CD8-positive, alpha-beta memory T cell (primary cell): ENCODE data around the gene BATF. TPM values are rescaled to one million over a fixed set of nuclear protein-coding genes. Genes with fewer than 3 reads are reported as not detected.
"Not testable (repeated sequence)": the region's sequence is repeated elsewhere in the genome, so short reads cannot be mapped to it uniquely, and the experiment has no call there.

Experiments
- CTCF ChIA-PET: fragments of 350-600 bp; sonication (Branson Sonifier 250); formaldehyde crosslinking; loops from one replicate; lab custom pipeline; 2021; ENCODE audit warnings: antibody characterized with exemption; lab: Charles Lee
- POLR2A ChIA-PET: fragments of 350-600 bp; sonication (Branson Sonifier 250); formaldehyde crosslinking; loops from one replicate; lab custom pipeline; 2021; ENCODE audit warnings: antibody characterized with exemption; lab: Charles Lee
- DNase-seq, 5 donors: peaks; one replicate each; pipeline versions ENCODE4 v3.0.0 to v3.0.0-alpha.2; 2020 to 2022; ENCODE audit warnings: mixed read lengths in 1 of 5
- H3K27ac ChIP-seq: one replicate; pipeline ENCODE4 v1.7.0; 2013; ENCODE audit warnings: low read depth, mild to moderate bottlenecking, low read length, moderate library complexity
- H3K27me3 ChIP-seq: 2 replicates; pipeline ENCODE4 v1.7.0; 2013; ENCODE audit warnings: low read length, mild to moderate bottlenecking; ENCODE audit not compliant: insufficient read depth, poor library complexity, severe bottlenecking
- H3K36me3 ChIP-seq: 2 replicates; pipeline ENCODE4 v1.7.0; 2013; ENCODE audit warnings: mild to moderate bottlenecking, low read length, moderate library complexity; ENCODE audit not compliant: insufficient read depth
- H3K4me1 ChIP-seq: 2 replicates; pipeline ENCODE4 v1.7.0; 2013; ENCODE audit warnings: mild to moderate bottlenecking, low read length, moderate library complexity; ENCODE audit not compliant: insufficient read depth
- H3K4me3 ChIP-seq: 2 replicates; pipeline ENCODE4 v1.7.0; 2013; ENCODE audit warnings: mild to moderate bottlenecking, low read length
- H3K9me3 ChIP-seq: 2 replicates; pipeline ENCODE4 v1.7.0; 2013; ENCODE audit warnings: mild to moderate bottlenecking, low read length
- H3K27ac Mint-ChIP-seq, 8 donors: one replicate each; pipeline ENCODE4 v1.8.0; 2020 to 2021; ENCODE audit warnings: mixed read lengths in 8 of 8, mild to moderate bottlenecking in 6 of 8, inconsistent platforms in 3 of 8, moderate library complexity in 3 of 8
- H3K27me3 Mint-ChIP-seq, 2 donors: one replicate each; pipeline ENCODE4 v1.8.0; 2020 to 2021; ENCODE audit warnings: mixed read lengths in 2 of 2, mild to moderate bottlenecking in 1 of 2, moderate library complexity in 1 of 2
- H3K36me3 Mint-ChIP-seq, 3 donors: one replicate each; pipeline ENCODE4 v1.8.0; 2020 to 2021; ENCODE audit warnings: mixed read lengths in 3 of 3, inconsistent platforms in 1 of 3, mild to moderate bottlenecking in 1 of 3
- H3K4me1 Mint-ChIP-seq, 3 donors: one replicate each; pipeline ENCODE4 v1.8.0; 2020 to 2021; ENCODE audit warnings: mixed read lengths in 3 of 3, inconsistent platforms in 1 of 3, mild to moderate bottlenecking in 1 of 3
- H3K4me3 Mint-ChIP-seq, 7 donors: one replicate each; pipeline ENCODE4 v1.8.0; 2020 to 2021; ENCODE audit warnings: mixed read lengths in 7 of 7, mild to moderate bottlenecking in 6 of 7, moderate library complexity in 4 of 7, inconsistent platforms in 2 of 7
- H3K9me3 Mint-ChIP-seq, 5 donors: one replicate each; pipeline ENCODE4 v1.8.0; 2020 to 2022; ENCODE audit warnings: mixed read lengths in 5 of 5, mild to moderate bottlenecking in 3 of 5, moderate library complexity in 2 of 5, inconsistent platforms in 1 of 5
- polyA plus RNA-seq: library from polyadenylated mRNA; unstranded; fragments of 300-500 nt; fragmentation: Illumina TruSeq; gene quantifications from one replicate; pipeline ENCODE4 v1.2.3, GENCODE V29; 2021
- total RNA-seq, 2 experiments: library from RNA; stranded (reverse); gene quantifications; one replicate each; pipeline ENCODE4 v1.2.3, GENCODE V29; 2021

The BATF gene, protein sequence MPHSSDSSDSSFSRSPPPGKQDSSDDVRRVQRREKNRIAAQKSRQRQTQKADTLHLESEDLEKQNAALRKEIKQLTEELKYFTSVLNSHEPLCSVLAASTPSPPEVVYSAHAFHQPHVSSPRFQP
- 100 to 1,000 TPM; 165 to 172 TPM for total RNA-seq
- 60.4 TPM for polyA plus RNA-seq

DNA sequence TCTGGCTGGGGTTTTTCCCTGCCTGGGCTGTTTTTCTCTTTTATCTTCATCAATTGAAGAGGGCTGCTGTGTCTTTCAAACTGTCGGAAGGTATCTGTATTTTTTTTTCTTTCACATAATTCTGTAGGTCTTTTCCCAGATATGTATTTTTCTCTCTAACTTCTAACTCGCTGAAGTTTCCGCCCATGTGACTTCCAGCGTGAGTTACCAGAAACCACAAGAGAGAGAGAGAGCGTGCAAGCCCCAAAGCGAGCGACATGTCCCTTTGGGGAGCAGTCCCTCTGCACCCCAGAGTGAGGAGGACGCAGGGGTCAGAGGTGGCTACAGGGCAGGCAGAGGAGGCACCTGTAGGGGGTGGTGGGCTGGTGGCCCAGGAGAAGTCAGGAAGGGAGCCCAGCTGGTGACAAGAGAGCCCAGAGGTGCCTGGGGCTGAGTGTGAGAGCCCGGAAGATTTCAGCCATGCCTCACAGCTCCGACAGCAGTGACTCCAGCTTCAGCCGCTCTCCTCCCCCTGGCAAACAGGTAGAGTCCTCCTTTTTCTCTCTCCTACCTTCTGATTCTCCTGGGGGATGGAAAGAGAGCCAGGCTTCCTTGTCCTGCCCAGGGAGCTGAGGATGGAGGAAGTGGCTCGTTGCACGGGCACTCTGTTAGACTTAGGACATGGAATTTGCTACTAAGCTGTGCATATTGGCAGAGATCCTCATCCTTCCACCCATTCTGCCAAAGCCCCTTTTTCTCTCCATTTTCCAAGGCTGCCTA, at the start of gene BATF:
Gene BATF, plus strand, starts transcription at position 246 of the 759 bp plus-strand sequence. Its CDS starts 214 bp downstream, at position 460.
- Histone ChIP-seq H3K4me3 (peak within 1 kb of the TSS; percentile 91), H3K36me3 (no peaks in the 10 kb centered on the region), H3K27me3 (no peaks in the 10 kb centered on the region), H3K9me3 (no peaks in the 10 kb centered on the region), H3K4me1 (peaks cover 60% of the 10 kb centered on the region), H3K27ac (peak within 1 kb of the TSS; percentile 66)
- Mint-ChIP-seq H3K36me3 (peaks cover 4 to 32% (median 14%) of the 10 kb centered on the region in 3 donors), H3K27me3 (no peaks in the 10 kb centered on the region), H3K4me3 (peak within 1 kb of the TSS; percentile 96 to 100 (median 99)), H3K9me3 (no peaks in the 10 kb centered on the region), H3K27ac (peak within 1 kb of the TSS; percentile 93 to 99 (median 97)), H3K4me1 (peaks cover 65 to 82% (median 77%) of the 10 kb centered on the region in 3 donors)
- DNase-seq, result peak; percentile 52 to 84 (median 72)
- CTCF ChIA-PET, result interaction anchor here (0.8 to 3.9 kb wide), 11 partner anchors 8 to 55 kb away, joined by 3 to 19 read pairs (median 5); no protein-coding TSS in a partner anchor
- POLR2A ChIA-PET, result interaction anchor here (0.6 to 3.2 kb wide), 6 partner anchors 9 to 759 kb away, joined by 3 to 13 read pairs (median 6); no protein-coding TSS in a partner anchor

DNA sequence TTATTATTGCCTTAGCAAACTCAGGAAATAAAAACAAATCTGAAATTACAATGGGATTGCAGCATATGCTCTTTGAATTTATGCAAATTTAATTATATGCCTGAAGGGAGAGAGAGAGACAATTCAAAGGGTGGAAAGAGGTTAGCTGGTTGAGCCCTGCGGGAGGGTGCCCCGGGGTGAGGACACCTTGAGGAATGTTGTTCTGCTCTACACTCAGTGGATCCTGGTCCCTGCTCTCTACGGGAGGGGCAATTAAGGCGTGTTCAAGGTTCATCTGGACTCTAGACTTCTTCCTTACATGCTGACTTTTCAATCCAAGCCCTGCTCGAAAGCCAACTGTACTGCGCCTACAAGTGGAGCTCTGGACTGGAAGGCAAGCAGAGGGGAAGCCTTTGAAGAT, 48.1 kb upstream of the BATF start:
- H3K4me1 Mint-ChIP-seq, H3K27ac ChIP-seq, H3K4me1 ChIP-seq, H3K27me3 Mint-ChIP-seq, H3K27ac Mint-ChIP-seq, POLR2A ChIA-PET, H3K9me3 ChIP-seq, DNase-seq, H3K36me3 ChIP-seq, H3K36me3 Mint-ChIP-seq, CTCF ChIA-PET, H3K4me3 ChIP-seq, H3K9me3 Mint-ChIP-seq, H3K4me3 Mint-ChIP-seq, H3K27me3 ChIP-seq: not testable (repeated sequence)

DNA sequence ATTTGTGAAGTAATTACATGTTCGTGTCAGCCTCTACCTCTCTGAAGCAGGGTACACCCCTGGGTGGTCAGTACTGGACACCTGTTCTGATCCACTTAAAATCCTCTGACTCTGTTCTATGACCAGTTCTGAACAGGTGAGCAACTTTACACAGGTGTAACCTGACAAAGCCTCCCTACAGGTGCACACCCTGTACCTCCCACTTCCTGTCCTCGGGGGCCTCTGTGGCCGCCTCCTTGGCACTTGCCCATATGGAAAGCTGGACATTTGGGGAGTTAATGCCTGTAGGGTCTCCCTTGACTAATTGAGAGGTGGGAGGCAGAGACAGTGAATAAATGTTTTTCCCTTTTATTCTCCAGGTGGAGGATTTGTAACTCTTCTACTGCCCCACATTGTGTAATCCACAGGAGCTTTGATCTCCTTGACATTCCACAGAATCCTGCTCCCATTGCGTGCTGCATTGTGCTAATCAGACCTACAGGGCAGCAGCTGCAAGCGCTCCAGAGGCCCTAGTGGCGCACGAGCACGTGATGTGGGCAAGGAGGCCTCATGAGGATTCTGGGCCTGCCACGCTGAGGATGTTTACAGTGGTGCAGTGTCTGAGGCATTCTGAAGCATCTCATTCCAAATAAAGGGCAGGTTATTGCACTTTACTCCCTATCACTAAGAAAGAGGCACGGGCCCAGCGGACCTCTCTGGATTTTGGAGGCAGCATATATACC, 45.8 kb upstream of the BATF start:
- no peaks in the 10 kb centered on the region for H3K4me1 ChIP-seq
- Mint-ChIP-seq H3K4me3 (no peak overlapping the region), H3K9me3 (no peaks in the 10 kb centered on the region), H3K36me3 (no peaks in the 10 kb centered on the region), H3K27ac (no peak overlapping the region), H3K27me3 (peaks cover 3 to 11% of the 10 kb centered on the region in 2 donors), H3K4me1 (no peaks in the 10 kb centered on the region)
- H3K27me3 ChIP-seq, result no peaks in the 10 kb centered on the region
- no peaks in the 10 kb centered on the region for H3K9me3 ChIP-seq
- H3K36me3 ChIP-seq, result no peaks in the 10 kb centered on the region
- POLR2A ChIA-PET, result no interaction called here
- CTCF ChIA-PET, result interaction anchor here (1.3 kb wide), 1 partner anchor 39 kb away, joined by 3 read pairs; no protein-coding TSS in a partner anchor
- no peak overlapping the region for H3K27ac ChIP-seq
- no peak for DNase-seq
- no peak overlapping the region for H3K4me3 ChIP-seq

DNA sequence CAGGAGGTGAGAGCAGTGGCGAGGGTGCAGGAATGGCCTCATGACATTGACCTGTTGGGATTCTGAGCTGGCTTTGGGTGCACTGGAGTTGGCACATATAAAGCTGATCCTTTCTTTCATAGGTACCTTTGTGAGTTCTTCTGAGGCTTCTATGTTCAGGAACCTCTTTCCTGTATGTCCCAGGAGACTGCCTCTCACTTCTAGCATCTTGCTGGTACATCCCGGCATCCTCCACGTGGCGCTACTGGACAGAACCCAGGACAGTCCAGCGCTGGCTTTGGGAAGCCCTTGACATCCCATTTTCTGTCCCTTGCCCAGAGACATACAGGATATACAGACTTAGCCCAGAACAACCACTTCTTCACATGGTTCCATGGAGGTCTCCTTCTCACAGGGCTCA, 44.4 kb upstream of the BATF start:
- ChIA-PET CTCF (no interaction called here), POLR2A (no interaction called here)
- Histone ChIP-seq H3K36me3 (no peaks in the 10 kb centered on the region), H3K27ac (no peak overlapping the region), H3K9me3 (no peaks in the 10 kb centered on the region), H3K4me3 (no peak overlapping the region), H3K4me1 (no peaks in the 10 kb centered on the region), H3K27me3 (no peaks in the 10 kb centered on the region)
- Mint-ChIP-seq H3K27ac (peak overlapping the region in 1 of 8 donors; percentile 51), H3K4me1 (no peaks in the 10 kb centered on the region), H3K4me3 (no peak overlapping the region), H3K9me3 (no peaks in the 10 kb centered on the region), H3K27me3 (peaks cover 0 to 11% of the 10 kb centered on the region in 2 donors), H3K36me3 (no peaks in the 10 kb centered on the region)
- no peak for DNase-seq

DNA sequence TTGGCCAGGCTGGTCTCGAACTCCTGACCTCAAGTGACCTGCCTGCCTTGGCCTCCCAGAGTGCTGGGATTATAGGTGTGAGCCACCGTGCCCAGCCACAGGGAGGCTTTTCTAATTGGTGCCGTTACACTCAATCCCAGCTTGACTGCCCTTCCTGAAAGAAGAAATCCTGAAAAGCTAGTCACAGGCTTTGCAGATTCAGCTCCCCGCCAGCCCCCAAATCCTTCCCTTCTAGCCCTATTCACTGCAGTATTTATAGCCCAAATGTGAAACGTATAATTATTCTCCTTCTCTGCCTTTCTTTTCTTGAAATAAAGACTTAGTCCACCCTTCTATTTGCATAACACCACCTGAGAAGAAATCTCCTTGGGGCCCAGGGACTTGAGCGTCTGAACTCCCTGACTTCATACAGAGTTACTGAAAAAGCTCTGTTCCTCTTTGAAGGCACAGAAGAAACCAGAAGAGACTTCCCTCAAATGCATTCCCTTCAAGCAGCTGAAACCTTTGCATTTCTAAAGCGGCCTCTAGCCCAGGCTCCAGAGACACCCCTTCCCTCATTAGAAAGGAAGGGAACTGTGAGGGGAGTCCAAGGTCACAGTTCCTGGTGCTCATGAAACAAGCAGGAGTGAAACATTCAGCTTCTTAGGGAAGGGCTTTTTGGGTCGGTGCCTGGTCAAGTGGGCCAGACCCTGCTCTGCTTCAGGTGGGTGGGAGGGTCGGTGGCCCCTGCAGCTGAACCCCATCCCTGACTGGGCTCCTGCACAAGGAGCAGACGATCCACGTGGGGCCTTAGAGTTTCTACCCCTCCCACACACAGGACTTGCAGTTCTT, 42.3 kb upstream of the BATF start:
- no peaks in the 10 kb centered on the region for H3K36me3 ChIP-seq
- no peaks in the 10 kb centered on the region for H3K4me1 ChIP-seq
- ChIA-PET CTCF (interaction anchor here (1.0 to 1.3 kb wide), 2 partner anchors 9 to 81 kb away, joined by 3 read pairs; no protein-coding TSS in a partner anchor), POLR2A (no interaction called here)
- Mint-ChIP-seq H3K9me3 (no peaks in the 10 kb centered on the region), H3K27ac (peak overlapping the region in 1 of 8 donors; percentile 79), H3K4me1 (no peaks in the 10 kb centered on the region), H3K4me3 (no peak overlapping the region), H3K36me3 (no peaks in the 10 kb centered on the region), H3K27me3 (peaks cover 0 to 11% of the 10 kb centered on the region in 2 donors)
- DNase-seq, result no peak
- no peak overlapping the region for H3K27ac ChIP-seq
- no peak overlapping the region for H3K4me3 ChIP-seq
- no peaks in the 10 kb centered on the region for H3K9me3 ChIP-seq
- no peaks in the 10 kb centered on the region for H3K27me3 ChIP-seq

DNA sequence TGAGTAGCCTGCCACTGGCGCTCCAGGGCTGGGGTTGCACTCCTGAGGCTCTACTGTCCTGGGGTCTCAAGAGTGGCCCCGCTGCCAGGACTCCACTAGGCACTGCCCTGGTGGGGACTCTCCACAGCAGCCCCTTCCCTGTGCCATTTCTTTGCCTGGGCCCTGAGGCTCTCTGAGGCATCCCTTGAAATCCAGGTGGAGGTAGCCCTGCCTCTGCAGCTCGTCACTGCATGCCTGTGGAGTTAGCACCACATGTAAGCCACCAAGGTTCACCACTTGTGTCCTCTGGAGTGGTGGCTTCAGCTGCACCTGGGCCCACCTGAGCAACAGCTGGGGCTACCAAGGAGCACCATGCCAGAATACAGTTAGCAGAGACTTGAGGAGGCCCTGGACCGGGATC, 39.9 kb upstream of the BATF start:
- Mint-ChIP-seq H3K27me3 (peaks cover 0 to 4% of the 10 kb centered on the region in 2 donors), H3K36me3 (no peaks in the 10 kb centered on the region), H3K9me3 (no peaks in the 10 kb centered on the region), H3K4me1 (peaks cover 7 to 14% (median 13%) of the 10 kb centered on the region in 3 donors), H3K27ac (no peak overlapping the region), H3K4me3 (no peak overlapping the region)
- H3K4me3 ChIP-seq, result no peak overlapping the region
- no peaks in the 10 kb centered on the region for H3K36me3 ChIP-seq
- H3K9me3 ChIP-seq, result no peaks in the 10 kb centered on the region
- H3K27ac ChIP-seq, result no peak overlapping the region
- no peaks in the 10 kb centered on the region for H3K27me3 ChIP-seq
- ChIA-PET CTCF (no interaction called here), POLR2A (no interaction called here)
- peaks cover 4% of the 10 kb centered on the region for H3K4me1 ChIP-seq
- no peak for DNase-seq

DNA sequence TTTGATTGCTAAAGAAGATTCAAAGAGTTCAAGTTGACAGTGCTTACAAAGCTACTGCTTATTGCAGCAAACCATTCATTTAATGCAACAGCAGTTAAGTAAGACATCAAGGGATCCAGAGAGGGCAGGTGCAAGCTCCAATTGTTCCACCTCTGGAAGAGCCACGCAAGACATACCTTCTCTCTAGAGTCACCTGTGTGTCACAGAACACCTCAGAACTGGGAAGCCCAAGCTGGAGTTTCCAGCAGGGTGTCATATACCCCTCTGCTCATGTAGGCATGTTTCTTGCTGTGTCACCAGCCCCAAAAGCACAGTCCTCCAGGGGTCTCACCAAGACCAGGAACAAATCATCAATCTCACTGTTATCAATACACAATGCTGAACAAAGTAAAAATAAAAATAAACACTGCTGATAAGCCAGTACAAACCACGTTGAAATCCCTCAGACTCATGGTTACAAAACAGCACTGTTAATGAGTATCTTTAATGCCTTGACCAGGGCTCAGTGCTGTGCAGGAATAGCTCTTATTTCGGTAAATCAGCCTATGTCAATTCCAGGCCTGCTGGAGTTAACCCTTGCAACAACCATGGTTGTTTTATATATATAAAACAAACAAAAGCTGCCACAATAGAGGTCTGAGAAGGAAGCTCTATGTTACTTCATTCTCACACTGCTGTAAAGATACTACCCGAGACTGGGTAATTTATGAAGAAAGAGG, 37.4 kb upstream of the BATF start:
- Mint-ChIP-seq H3K27ac (peak overlapping the region in 1 of 8 donors; percentile 63), H3K27me3 (peaks cover 0 to 2% of the 10 kb centered on the region in 2 donors), H3K4me3 (no peak overlapping the region), H3K9me3 (no peaks in the 10 kb centered on the region), H3K36me3 (no peaks in the 10 kb centered on the region), H3K4me1 (peaks cover 12 to 24% (median 22%) of the 10 kb centered on the region in 3 donors)
- H3K27ac ChIP-seq, result no peak overlapping the region
- H3K4me1 ChIP-seq, result peaks cover 7% of the 10 kb centered on the region
- no peaks in the 10 kb centered on the region for H3K36me3 ChIP-seq
- no peaks in the 10 kb centered on the region for H3K9me3 ChIP-seq
- H3K4me3 ChIP-seq, result no peak overlapping the region
- DNase-seq, result no peak
- H3K27me3 ChIP-seq, result no peaks in the 10 kb centered on the region
- POLR2A ChIA-PET, result interaction anchor here (0.5 kb wide), 1 partner anchor 19 kb away, joined by 4 read pairs; no protein-coding TSS in a partner anchor
- CTCF ChIA-PET, result interaction anchor here (1.3 kb wide), 1 partner anchor 177 kb away, joined by 4 read pairs; no protein-coding TSS in a partner anchor
